NCI-H345 treated with DMSO at 0.1 percent for 48 hours (cell line): ENCODE results near the gene ERC2.

Source experiments
- DNase-seq: peaks from one replicate; lab custom pipeline; 2025; ENCODE audit not compliant: unreplicated experiment; lab: John Stamatoyannopoulos, UW

The ERC2 gene

GRCh38 chr3:55546866-55547669, 921.2 kb downstream of the ERC2 start:
- DNase-seq: peak; percentile 17

GRCh38 chr3:55545995-55546394, 922.3 kb downstream of the ERC2 start:
- DNase-seq: no peak

GRCh38 chr3:55544219-55544618, 924.0 kb downstream of the ERC2 start:
- DNase-seq: no peak

DNA sequence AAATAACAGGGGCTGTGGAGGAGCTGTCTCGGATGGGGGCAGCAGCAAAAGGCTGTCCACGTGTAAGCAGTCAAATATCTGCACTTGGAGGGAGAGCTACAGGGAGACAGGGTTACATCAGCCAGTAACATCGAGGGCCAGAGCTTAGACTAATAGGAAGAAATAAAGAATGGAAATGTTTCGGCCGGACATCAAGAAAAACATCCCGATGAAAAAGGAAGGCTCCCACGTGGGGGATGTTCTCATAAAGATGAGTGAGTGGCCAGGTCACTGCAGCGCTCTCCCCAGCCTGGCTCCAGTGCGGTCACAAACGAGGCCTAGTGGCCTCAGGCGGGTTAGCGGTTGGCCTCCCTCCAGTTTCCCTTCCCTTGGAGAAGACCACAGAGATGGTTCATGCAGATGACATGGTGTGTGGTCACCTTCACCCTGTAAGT, 925.1 kb downstream of the ERC2 start:
- no peak for DNase-seq

DNA sequence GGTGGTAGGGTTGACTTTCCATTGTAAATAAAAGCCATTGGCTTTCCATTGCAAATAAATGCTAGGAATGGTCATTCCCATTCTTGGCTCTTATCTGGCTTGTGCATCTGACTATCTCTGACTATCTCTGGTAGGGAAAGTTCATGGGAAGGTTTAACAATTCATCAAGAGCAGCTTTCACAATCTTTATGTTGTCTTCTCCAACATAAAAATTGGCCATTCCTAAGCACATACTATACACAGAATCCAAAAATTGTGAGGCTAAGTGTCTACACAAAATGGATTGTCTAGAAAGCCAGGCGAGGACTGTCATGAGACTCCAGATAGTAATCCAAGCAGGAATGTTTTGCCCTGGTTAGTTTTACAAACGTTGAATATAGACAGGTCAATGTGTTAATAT, 926.8 kb downstream of the ERC2 start:
- no peak for DNase-seq

GRCh38 chr3:55541016-55541415, 927.3 kb downstream of the ERC2 start:
- DNase-seq: no peak

GRCh38 chr3:55540579-55540978, 927.7 kb downstream of the ERC2 start:
- no peak for DNase-seq

GRCh38 chr3:55538158-55538557, 930.1 kb downstream of the ERC2 start:
- no peak for DNase-seq

GRCh38 chr3:55537563-55537962, 930.7 kb downstream of the ERC2 start:
- no peak for DNase-seq

DNA sequence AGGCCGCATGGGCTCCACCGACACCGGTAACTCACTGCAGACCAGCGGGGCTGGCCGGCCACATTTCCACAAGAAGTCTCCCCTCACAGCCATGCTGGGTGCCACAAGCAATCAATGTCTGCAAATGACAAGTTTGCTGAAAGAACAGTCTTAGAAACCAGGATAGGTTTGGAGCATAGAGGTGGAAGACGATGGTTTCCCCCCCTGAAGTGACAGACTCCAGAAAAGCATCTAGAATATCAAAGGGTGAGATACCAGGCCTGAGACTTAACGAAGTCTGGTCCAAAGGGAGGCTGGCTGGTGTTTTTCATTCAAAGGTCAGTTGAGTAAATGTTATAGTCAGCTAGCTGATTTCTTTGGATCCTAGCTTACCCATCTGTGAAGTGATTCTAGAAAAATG, 931.1 kb downstream of the ERC2 start:
- no peak for DNase-seq

- DNase-seq: no peak
Observed at GRCh38 chr3:55534876-55535275, 933.4 kb downstream of the ERC2 start.

DNA sequence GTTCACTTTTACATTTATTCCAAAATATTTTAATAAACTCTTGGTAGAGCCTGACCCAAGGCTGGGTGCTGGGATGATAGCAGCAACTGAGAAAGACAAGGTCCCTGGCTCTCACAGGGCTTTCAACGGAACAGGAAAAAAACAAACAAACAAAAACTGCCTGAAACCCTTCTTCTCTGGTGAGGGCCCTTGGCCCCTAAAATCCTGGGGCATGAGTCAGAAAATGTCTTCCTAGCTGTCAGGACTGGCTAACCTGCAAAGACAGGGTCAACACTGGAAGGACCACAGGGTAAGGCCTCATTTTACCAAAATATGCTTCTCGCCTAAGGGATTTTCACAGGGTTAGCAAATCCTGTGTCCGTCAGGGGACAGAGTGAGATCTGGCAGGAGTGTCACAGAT, 935.5 kb downstream of the ERC2 start:
- DNase-seq: no peak

DNA sequence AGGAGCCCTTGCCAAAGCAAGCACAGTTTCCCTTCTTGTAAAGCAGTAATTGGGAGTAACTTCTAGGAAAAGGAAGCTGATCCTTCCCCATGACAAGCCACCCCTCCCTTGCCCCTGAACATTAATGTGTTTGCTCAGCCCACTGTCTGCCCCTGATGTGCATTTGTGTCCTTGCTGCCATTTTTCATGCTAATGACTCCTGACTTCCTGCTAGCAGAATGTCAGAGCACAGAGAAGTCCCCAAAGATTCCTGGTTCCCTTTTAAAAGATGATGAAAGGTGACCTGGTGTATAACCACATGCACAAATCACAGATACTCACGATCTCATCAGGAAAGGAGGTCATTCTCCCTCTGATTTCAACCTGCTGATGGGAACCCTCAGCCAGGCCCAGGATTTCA, 936.9 kb downstream of the ERC2 start:
- DNase-seq: no peak

- no peak for DNase-seq
Observed at GRCh38 chr3:55527361-55527760, 940.9 kb downstream of the ERC2 start.

- peak; percentile 42 for DNase-seq
Observed at GRCh38 chr3:55526332-55527030, 941.8 kb downstream of the ERC2 start.

DNA sequence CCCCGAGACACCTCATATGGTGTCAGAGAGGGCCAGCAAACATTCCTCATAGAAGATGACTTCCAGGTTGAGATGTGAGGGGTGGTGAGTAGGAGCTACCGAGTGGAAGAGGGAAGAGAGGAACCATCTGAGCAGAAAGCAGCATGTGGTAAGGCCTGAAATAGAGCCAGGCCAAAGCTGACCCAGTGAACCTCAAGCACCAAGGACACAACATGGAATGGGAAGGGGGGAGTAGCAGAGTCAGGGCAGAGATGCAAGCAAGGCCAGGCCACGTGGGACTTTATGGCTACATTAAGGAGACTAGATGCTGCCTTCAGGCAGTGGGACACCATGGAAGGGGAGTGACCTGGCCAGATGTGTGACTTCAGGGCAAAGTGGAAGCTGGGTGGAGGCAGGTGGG, 942.8 kb downstream of the ERC2 start:
- no peak for DNase-seq

DNA sequence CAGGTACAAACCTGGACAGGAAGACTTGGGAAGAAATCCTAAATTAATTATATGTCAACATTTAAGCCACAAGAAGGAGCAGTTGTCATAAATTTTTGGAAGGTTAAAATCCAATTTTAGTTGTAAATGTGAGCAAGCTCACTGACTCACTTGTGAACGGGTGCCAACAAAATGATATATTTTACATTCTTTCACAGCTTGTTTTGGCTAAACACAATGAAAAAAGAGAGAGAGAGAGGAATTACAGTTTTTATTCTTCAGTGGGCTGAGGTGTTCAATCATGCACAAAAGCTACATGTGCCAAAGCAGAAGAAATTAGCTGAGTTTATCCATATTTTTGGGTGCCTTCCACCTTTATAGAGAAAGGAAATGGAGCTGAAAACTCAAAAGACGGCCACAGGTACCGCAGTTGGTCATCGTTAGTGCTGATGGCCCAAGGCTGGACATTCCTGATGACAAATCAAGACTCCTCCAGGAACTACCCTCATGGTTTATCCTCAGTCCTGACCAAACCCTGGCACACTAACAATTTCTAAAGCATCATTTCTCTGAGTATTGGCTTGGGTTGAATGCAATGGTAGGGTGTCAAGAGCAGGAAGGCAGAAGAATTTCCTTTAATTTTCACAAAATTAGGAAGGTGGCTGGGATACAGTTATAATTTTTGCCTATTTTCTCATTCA, 943.6 kb downstream of the ERC2 start:
- no peak for DNase-seq

DNA sequence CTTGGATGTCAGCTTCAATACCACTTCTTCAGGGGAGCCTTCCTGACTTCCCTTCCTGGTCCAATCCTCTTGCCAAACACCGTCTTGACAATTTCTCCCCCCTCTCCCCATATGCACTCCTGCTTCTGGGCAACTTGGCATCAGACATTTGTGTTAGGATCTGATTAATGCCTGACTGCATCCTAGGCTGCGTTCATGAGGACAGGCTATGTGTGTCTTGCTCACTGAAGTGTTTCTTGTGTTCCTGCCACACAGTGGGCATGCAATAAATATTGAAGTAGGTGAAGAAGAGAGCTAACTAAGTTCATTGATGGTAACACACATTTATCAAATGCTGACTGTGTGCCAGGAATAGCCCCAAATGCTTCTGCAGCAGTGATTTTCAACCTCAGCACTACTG, 944.8 kb downstream of the ERC2 start:
- DNase-seq: no peak

GRCh38 chr3:55521738-55522421, 946.4 kb downstream of the ERC2 start:
- DNase-seq: no peak

- DNase-seq: no peak
Observed at GRCh38 chr3:55521064-55521737, 947.1 kb downstream of the ERC2 start.

- no peak for DNase-seq
Observed at GRCh38 chr3:55519019-55519418, 949.2 kb downstream of the ERC2 start.
